HepG2 (cell line): ENCODE results near the gene LIME1. TPM values are rescaled to one million over a fixed set of nuclear protein-coding genes. Genes with fewer than 3 reads are reported as not detected.

Experiments
- ATAC-seq: fragments of 200-7000 bp; cut with Tn5 transposase; 3 replicates; pipeline ENCODE4 v1.9.1; 2020; ENCODE audit warnings: mild to moderate bottlenecking, moderate library complexity
- BruUV-seq: library from RNA; stranded (reverse); fragments of 400-500 nt; replicated peaks from 2 replicates; lab custom pipeline; 2021; lab: Mats Ljungman, UMichigan
- CTCF ChIA-PET: fragments of 300-600 bp; formaldehyde crosslinking; extraction: SDS; loops from one replicate; lab custom pipeline; 2021; ENCODE audit warnings: low total read pairs, inconsistent platforms, low intra/inter-chr PET ratio; lab: Yijun Ruan, JAX
- POLR2A ChIA-PET: fragments of 350-600 bp; sonication (Branson Sonifier 250); formaldehyde crosslinking; loops from one replicate; lab custom pipeline; 2020; ENCODE audit warnings: antibody characterized with exemption, inconsistent platforms; lab: Yijun Ruan, JAX
- DNase-seq: peaks from one replicate; pipeline ENCODE4 v3.0.0-alpha.2; 2015; ENCODE audit warnings: low spot score
- FAIRE-seq: peaks from 3 replicates; lab custom pipeline; 2011; peaks lifted over from hg19 to GRCh38; lab: Jason Lieb, UNC
- H2AFZ ChIP-seq: one replicate; pipeline ENCODE4 v1.6.1; 2011; ENCODE audit warnings: low read length, inconsistent platforms
- H3K27ac ChIP-seq: fragments of 300-600 bp; 3 replicates; pipeline ENCODE4 v1.8.0; 2011; ENCODE audit warnings: mixed run types, mild to moderate bottlenecking, mixed read lengths, low read length, inconsistent platforms; ENCODE audit not compliant: insufficient read depth; ENCODE audit errors: extremely low read length
- H3K27me3 ChIP-seq, 2 experiments: fragments of 200-600 bp in 1 of 2; 2 replicates in 1 of 2; 3 replicates in 1 of 2; pipeline versions ENCODE4 v1.6.0 to v1.8.0; 2011; ENCODE audit warnings: low read length in 2 of 2, mild to moderate bottlenecking in 2 of 2, moderate library complexity in 2 of 2, inconsistent platforms in 1 of 2; ENCODE audit not compliant: insufficient read depth in 2 of 2, control insufficient read depth in 1 of 2
- H3K36me3 ChIP-seq, 2 experiments: fragments of 200-600 bp in 1 of 2; replicated peaks in 1 of 2; 2 replicates in 1 of 2; 3 replicates in 1 of 2; pipeline versions ENCODE4 v1.5.1 to v1.8.0; 2011; ENCODE audit warnings: low read length in 2 of 2, inconsistent platforms in 1 of 2; ENCODE audit not compliant: insufficient read depth in 2 of 2, control insufficient read depth in 1 of 2
- H3K4me1 ChIP-seq: 2 replicates; pipeline ENCODE4 v1.5.1; 2012; ENCODE audit warnings: low read length, inconsistent platforms; ENCODE audit not compliant: insufficient read depth
- H3K4me2 ChIP-seq: 2 replicates; pipeline ENCODE4 v1.6.0; 2011; ENCODE audit warnings: low read depth, low read length, inconsistent platforms
- H3K4me3 ChIP-seq, 3 experiments: fragments of 200-600 bp in 1 of 3; sonication (generic), shearing (Covaris generic) in 1 of 3; replicated peaks in 1 of 3; 2 replicates each; pipeline ENCODE4 v1.5.1; 2011 to 2016; ENCODE audit warnings: low read length in 3 of 3, inconsistent platforms in 2 of 3, low read depth in 2 of 3, mild to moderate bottlenecking in 2 of 3, control low read depth in 1 of 3, mixed read lengths in 1 of 3; ENCODE audit not compliant: insufficient read depth in 1 of 3
- H3K79me2 ChIP-seq: one replicate; pipeline ENCODE4 v1.6.1; 2011; ENCODE audit warnings: low read length, inconsistent platforms; ENCODE audit not compliant: insufficient read depth
- H3K9ac ChIP-seq: 2 replicates; pipeline ENCODE4 v1.6.0; 2011; ENCODE audit warnings: mild to moderate bottlenecking, low read depth, low read length, inconsistent platforms; ENCODE audit not compliant: insufficient read depth
- H3K9me3 ChIP-seq: 2 replicates; pipeline ENCODE4 v1.5.1; 2012; ENCODE audit warnings: mild to moderate bottlenecking, low read length
- H4K20me1 ChIP-seq: 2 replicates; pipeline ENCODE4 v1.6.0; 2011; ENCODE audit warnings: inconsistent platforms, mild to moderate bottlenecking, low read length, moderate library complexity; ENCODE audit not compliant: insufficient read depth
- AKAP8 ChIP-seq: sonication (generic); formaldehyde crosslinking; IDR thresholded peaks from 2 replicates; pipeline ENCODE4 v1.5.1; 2020; ENCODE audit warnings: mild to moderate bottlenecking, missing genetic modification reagents
- DNMT3B ChIP-seq: conservative IDR thresholded peaks from 2 replicates; pipeline ENCODE4 v1.6.1; 2016; ENCODE audit warnings: missing biosample characterization, control low read depth
- GATAD2A ChIP-seq: IDR thresholded peaks from 2 replicates; pipeline ENCODE4 v1.6.1; 2016
- HDAC2 ChIP-seq: sonication (generic); formaldehyde crosslinking; IDR thresholded peaks from 2 replicates; pipeline ENCODE4 v1.4.0; 2020; ENCODE audit warnings: missing genetic modification reagents
- KDM3A ChIP-seq: IDR thresholded peaks from 2 replicates; pipeline ENCODE4 v1.6.1; 2018; ENCODE audit warnings: low read depth, missing compliant biosample characterization
- MIER3 ChIP-seq: IDR thresholded peaks from 2 replicates; pipeline ENCODE4 v1.6.1; 2016; ENCODE audit warnings: missing compliant biosample characterization, borderline replicate concordance
- NFE2 ChIP-seq: sonication (generic); formaldehyde crosslinking; IDR thresholded peaks from 2 replicates; pipeline ENCODE4 v1.4.0; 2020; ENCODE audit warnings: missing genetic modification reagents
- NR2F6 ChIP-seq, 2 experiments: IDR thresholded peaks; 2 replicates each; pipeline ENCODE4 v1.6.1; 2016; ENCODE audit warnings: antibody characterized with exemption in 1 of 2, mild to moderate bottlenecking in 1 of 2
- REPIN1 ChIP-seq: sonication (generic); formaldehyde crosslinking; IDR thresholded peaks from 2 replicates; pipeline ENCODE4 v1.8.0; 2022; ENCODE audit warnings: missing genetic modification reagents, low read depth, mild to moderate bottlenecking, borderline replicate concordance
- SALL2 ChIP-seq: sonication (generic); formaldehyde crosslinking; IDR thresholded peaks from 2 replicates; pipeline ENCODE4 v1.8.1; 2023; ENCODE audit warnings: mild to moderate bottlenecking, missing genetic modification reagents, inconsistent platforms
- TCF7L2 ChIP-seq: IDR thresholded peaks from 2 replicates; pipeline ENCODE4 v1.6.1; 2011; ENCODE audit warnings: mild to moderate bottlenecking, low read depth, low read length, moderate library complexity
- U2AF2 ChIP-seq: fragments of 200-400 bp; formaldehyde crosslinking; IDR thresholded peaks from 2 replicates; pipeline ENCODE4 v1.6.1; 2017; ENCODE audit warnings: low read depth, mild to moderate bottlenecking, low read length
- UBTF ChIP-seq: sonication (generic); formaldehyde crosslinking; IDR thresholded peaks from 2 replicates; pipeline ENCODE4 v1.4.0; 2020; ENCODE audit warnings: mild to moderate bottlenecking, missing genetic modification reagents
- XRCC5 ChIP-seq: fragments of 200-400 bp; formaldehyde crosslinking; optimal IDR thresholded peaks from 2 replicates; pipeline ENCODE3; 2017; ENCODE audit warnings: mild to moderate bottlenecking, low read length
- ZNF24 ChIP-seq: fragments of 450-650 bp; IDR thresholded peaks from 2 replicates; pipeline ENCODE4 v1.6.1; 2017; ENCODE audit warnings: antibody characterized with exemption, mild to moderate bottlenecking
- ZNF501 ChIP-seq: sonication (generic); formaldehyde crosslinking; IDR thresholded peaks from 2 replicates; pipeline ENCODE4 v1.5.1; 2020; ENCODE audit warnings: mild to moderate bottlenecking, moderate library complexity, missing genetic modification reagents
- ZNF776 ChIP-seq: sonication (generic); formaldehyde crosslinking; IDR thresholded peaks from 2 replicates; pipeline ENCODE4 v1.4.0; 2020; ENCODE audit warnings: mild to moderate bottlenecking, missing genetic modification reagents
- ZNF816 ChIP-seq: sonication (generic); formaldehyde crosslinking; IDR thresholded peaks from 2 replicates; pipeline ENCODE4 v1.8.0; 2022; ENCODE audit warnings: missing genetic modification reagents, mild to moderate bottlenecking, borderline replicate concordance
- ZNF883 ChIP-seq: sonication (generic); formaldehyde crosslinking; IDR thresholded peaks from 2 replicates; pipeline ENCODE4 v1.5.1; 2020; ENCODE audit warnings: mild to moderate bottlenecking, missing genetic modification reagents; ENCODE audit errors: not compliant biosample characterization
- ZNF891 ChIP-seq: sonication (generic); formaldehyde crosslinking; IDR thresholded peaks from 2 replicates; pipeline ENCODE4 v1.5.0; 2020; ENCODE audit warnings: mild to moderate bottlenecking, missing genetic modification reagents
- ZSCAN9 ChIP-seq: IDR thresholded peaks from 2 replicates; pipeline ENCODE4 v1.6.1; 2016; ENCODE audit warnings: borderline replicate concordance
- WGBS: methylation state at CpG from one replicate; pipeline ENCODE4 v1.1.6; 2017; ENCODE audit warnings: low lambda C conversion rate; 5-methylcytosine and 5-hydroxymethylcytosine counted together
- in situ Hi-C: cut with HindIII; loops from 2 replicates; pipeline ENCODE4 v1.10.0; 2017; ENCODE audit warnings: low pct_unique_long_range_greater_than_20kb; ENCODE audit not compliant: extremely low pct_ligation_motif_present
- intact Hi-C: fragments of 100-400 bp; cut with micrococcal nuclease; formaldehyde crosslinking; loops from one replicate; pipeline ENCODE4 v1.10.0; 2022; ENCODE audit not compliant: unreplicated experiment
- polyA plus RNA-seq, 8 experiments: library from polyadenylated mRNA; depleted of rRNA in 3 of 8; stranded (reverse) in 7 of 8; unstranded in 1 of 8; fragments of >200 nt; fragmentation: Illumina TruSeq in 4 of 8; extraction: Trizol in 4 of 8; gene quantifications; 2 replicates each; pipeline versions ENCODE4 v1.2.1 to v1.2.3, GENCODE V29; 2011 to 2016; ENCODE audit warnings: low read depth in 4 of 8, missing spikeins in 1 of 8, mixed read lengths in 1 of 8; ENCODE audit not compliant: insufficient read depth in 1 of 8
- total RNA-seq, 5 experiments: library from RNA; depleted of rRNA; stranded (reverse); fragments of >200 nt; fragmentation: Illumina TruSeq; extraction: Trizol; gene quantifications; 2 replicates each; pipeline ENCODE4 v1.2.3, GENCODE V29; 2016; ENCODE audit warnings: low read depth in 1 of 5
- TF ChIP-seq, protein P1 (sequence below): sonication (generic); formaldehyde crosslinking; IDR thresholded peaks from 2 replicates; pipeline ENCODE4 v1.4.0; 2020; ENCODE audit warnings: mild to moderate bottlenecking, low read depth, missing genetic modification reagents

LIME1 gene
- total and polyA plus RNA-seq, 2 of the 13 experiments (the other 11 are each of a cell fraction or from before 2014, with no cell fraction given), result 13.0 to 61.5 TPM

- ChIA-PET POLR2A (no interaction called here), CTCF (no interaction called here)
- Histone ChIP-seq H3K36me3 (peaks cover 4 to 12% of the 10 kb centered on the region in 2 experiments), H4K20me1 (peaks cover 4% of the 10 kb centered on the region; the same call in 1 of the 2 replicates), H2AFZ (no peak overlapping the region), H3K79me2 (no peaks in the 10 kb centered on the region), H3K9ac (no peak overlapping the region), H3K4me3 (no peak overlapping the region), H3K9me3 (no peaks in the 10 kb centered on the region), H3K27ac (no peak overlapping the region), H3K27me3 (no peaks in the 10 kb centered on the region), H3K4me2 (no peak overlapping the region), H3K4me1 (peaks cover 21% of the 10 kb centered on the region)
- 95% methylated on average over 19 of the region's 24 CpGs for WGBS
- in situ Hi-C loops, result loop anchor here (10.0 kb wide), 1 partner anchor 85 kb away; no protein-coding TSS in a partner anchor
- TSS peak; percentile 35 for BruUV-seq
- FAIRE-seq (no peak), ATAC-seq (no peak), DNase-seq (no peak)
- intact Hi-C loops, result no loop called here
- TF ChIP-seq SALL2 (no peak), AKAP8 (CRISPR knock-in tag) (no peak), ZNF816 (CRISPR knock-in tag) (no peak), NR2F6 (IDR thresholded peaks at IDR 0.05) (peak; percentile 76; the same call in 1 of the 2 replicates), NR2F6 (CRISPR knock-in tag; IDR thresholded peaks at IDR 0.05) (peak; percentile 63; the same call in 1 of the 2 replicates), NFE2 (CRISPR knock-in tag) (no peak), KDM3A (no peak), ZNF24 (no peak), TCF7L2 (no peak), GATAD2A (CRISPR knock-in tag) (no peak), U2AF2 (no peak), HDAC2 (CRISPR knock-in tag) (no peak), ZNF501 (CRISPR knock-in tag) (0 out of 2 replicates have a peak, but pooled peaks have one; percentile 31), MIER3 (no peak), ZNF883 (CRISPR knock-in tag) (no peak), DNMT3B (CRISPR knock-in tag) (no peak), ZNF891 (CRISPR knock-in tag) (0 out of 2 replicates have a peak, but pooled peaks have one; percentile 7), UBTF (CRISPR knock-in tag) (no peak), ZNF776 (peak; percentile 65; the same call in 1 of the 2 replicates), REPIN1 (no peak), XRCC5 (peak; percentile 14), ZSCAN9 (CRISPR knock-in tag) (no peak)
- TF ChIP-seq, protein P1, sequence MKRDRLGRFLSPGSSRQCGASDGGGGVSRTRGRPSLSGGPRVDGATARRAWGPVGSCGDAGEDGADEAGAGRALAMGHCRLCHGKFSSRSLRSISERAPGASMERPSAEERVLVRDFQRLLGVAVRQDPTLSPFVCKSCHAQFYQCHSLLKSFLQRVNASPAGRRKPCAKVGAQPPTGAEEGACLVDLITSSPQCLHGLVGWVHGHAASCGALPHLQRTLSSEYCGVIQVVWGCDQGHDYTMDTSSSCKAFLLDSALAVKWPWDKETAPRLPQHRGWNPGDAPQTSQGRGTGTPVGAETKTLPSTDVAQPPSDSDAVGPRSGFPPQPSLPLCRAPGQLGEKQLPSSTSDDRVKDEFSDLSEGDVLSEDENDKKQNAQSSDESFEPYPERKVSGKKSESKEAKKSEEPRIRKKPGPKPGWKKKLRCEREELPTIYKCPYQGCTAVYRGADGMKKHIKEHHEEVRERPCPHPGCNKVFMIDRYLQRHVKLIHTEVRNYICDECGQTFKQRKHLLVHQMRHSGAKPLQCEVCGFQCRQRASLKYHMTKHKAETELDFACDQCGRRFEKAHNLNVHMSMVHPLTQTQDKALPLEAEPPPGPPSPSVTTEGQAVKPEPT (CRISPR knock-in tag), result no peak
Measured at GRCh38 chr20:63699466-63700198, 36.8 kb upstream of the LIME1 start.
